Astrocyte (in vitro differentiated cells and primary cell): Measurements from ENCODE around the gene RAB11FIP4.

Experiments used
- EZH2 ChIP-seq: IDR thresholded peaks from 2 replicates; pipeline ENCODE4 v1.6.1; 2012; ENCODE audit warnings: mild to moderate bottlenecking, low read length, inconsistent platforms; ENCODE audit not compliant: insufficient read depth
- TF ChIP-seq, protein P1 (sequence below): IDR thresholded peaks from 2 replicates; pipeline ENCODE4 v1.5.1; 2011; ENCODE audit warnings: low read depth, mild to moderate bottlenecking, inconsistent platforms, low read length, moderate library complexity; ENCODE audit not compliant: insufficient read depth

DNA sequence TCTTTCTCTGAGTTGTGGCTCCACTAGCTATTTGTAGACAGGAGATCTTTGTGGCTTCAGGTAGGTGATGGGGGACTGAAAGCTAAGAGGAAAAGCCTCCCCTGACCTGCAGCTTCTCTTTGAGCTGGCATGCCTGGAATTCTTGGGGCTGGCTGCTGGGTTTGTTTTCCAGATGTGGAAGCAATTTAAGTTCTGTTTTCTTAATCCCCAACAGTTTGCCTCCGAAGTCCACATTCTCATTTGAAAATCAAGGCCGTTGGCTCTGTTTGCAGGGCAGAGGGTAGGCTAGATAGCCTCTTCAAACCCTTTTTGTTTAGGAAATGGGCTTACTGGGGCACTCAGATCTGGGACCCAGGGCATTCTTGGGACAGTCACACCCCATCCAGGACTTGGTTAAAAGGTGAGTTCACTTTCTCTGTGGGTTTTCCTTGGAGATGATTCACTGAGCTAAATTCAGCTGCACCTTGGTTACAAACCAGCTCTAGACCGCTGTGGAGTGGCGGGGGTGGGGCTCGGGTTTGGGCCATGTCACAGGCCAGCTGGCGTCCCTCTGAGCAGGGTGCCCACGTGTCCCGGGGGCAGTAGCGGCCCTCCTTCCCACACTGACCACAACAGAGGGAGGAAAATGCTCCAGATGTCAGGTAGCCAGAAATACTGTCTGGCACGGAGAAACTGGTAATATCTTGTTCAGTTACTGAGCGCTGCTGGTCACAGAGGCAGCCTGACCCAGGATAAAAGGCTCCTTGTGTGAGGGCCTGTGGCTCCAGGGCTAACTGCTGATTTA lies 108.5 kb downstream of the RAB11FIP4 start:
- TF ChIP-seq, protein P1, sequence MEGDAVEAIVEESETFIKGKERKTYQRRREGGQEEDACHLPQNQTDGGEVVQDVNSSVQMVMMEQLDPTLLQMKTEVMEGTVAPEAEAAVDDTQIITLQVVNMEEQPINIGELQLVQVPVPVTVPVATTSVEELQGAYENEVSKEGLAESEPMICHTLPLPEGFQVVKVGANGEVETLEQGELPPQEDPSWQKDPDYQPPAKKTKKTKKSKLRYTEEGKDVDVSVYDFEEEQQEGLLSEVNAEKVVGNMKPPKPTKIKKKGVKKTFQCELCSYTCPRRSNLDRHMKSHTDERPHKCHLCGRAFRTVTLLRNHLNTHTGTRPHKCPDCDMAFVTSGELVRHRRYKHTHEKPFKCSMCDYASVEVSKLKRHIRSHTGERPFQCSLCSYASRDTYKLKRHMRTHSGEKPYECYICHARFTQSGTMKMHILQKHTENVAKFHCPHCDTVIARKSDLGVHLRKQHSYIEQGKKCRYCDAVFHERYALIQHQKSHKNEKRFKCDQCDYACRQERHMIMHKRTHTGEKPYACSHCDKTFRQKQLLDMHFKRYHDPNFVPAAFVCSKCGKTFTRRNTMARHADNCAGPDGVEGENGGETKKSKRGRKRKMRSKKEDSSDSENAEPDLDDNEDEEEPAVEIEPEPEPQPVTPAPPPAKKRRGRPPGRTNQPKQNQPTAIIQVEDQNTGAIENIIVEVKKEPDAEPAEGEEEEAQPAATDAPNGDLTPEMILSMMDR: no peak
- TF ChIP-seq EZH2: no peak
